Measurements from ENCODE around the gene PHLPP1.
"Not testable (repeated sequence)": the region's sequence is repeated elsewhere in the genome, so short reads cannot be mapped to it uniquely, and the experiment has no call there.

The PHLPP1 gene

GRCh38 chr18:62773691-62774090 is 58.4 kb downstream of the PHLPP1 start:
- DNase-seq (ENCODE audit: low read depth), result no peak

GRCh38 chr18:62776024-62776570 is 60.8 kb downstream of the PHLPP1 start:
- DNase-seq (ENCODE audit: low read depth), result no peak

- DNase-seq (ENCODE audit: low read depth), result no peak
Observed at GRCh38 chr18:62777814-62778213, 62.5 kb downstream of the PHLPP1 start.

GRCh38 chr18:62778976-62779869 is 63.9 kb downstream of the PHLPP1 start:
- DNase-seq (ENCODE audit: low read depth), result no peak

- no peak for DNase-seq (ENCODE audit: low read depth)
Observed at GRCh38 chr18:62781262-62781661, 65.9 kb downstream of the PHLPP1 start.

- no peak for DNase-seq (ENCODE audit: low read depth)
Observed at GRCh38 chr18:62781893-62782292, 66.6 kb downstream of the PHLPP1 start.

- DNase-seq (ENCODE audit: low read depth), result no peak
Observed at GRCh38 chr18:62784338-62784965, 69.1 kb downstream of the PHLPP1 start.

- DNase-seq (ENCODE audit: low read depth), result no peak
Observed at GRCh38 chr18:62784966-62785413, 69.6 kb downstream of the PHLPP1 start.

GRCh38 chr18:62786689-62787088 is 71.3 kb downstream of the PHLPP1 start:
- DNase-seq (ENCODE audit: low read depth), result no peak

- DNase-seq (ENCODE audit: low read depth), result no peak
Observed at GRCh38 chr18:62788111-62788510, 72.8 kb downstream of the PHLPP1 start.

GRCh38 chr18:62788876-62789275 is 73.5 kb downstream of the PHLPP1 start:
- DNase-seq (ENCODE audit: low read depth), result no peak

GRCh38 chr18:62790871-62791772 is 75.8 kb downstream of the PHLPP1 start:
- DNase-seq (ENCODE audit: low read depth), result no peak

GRCh38 chr18:62792016-62792415 is 76.7 kb downstream of the PHLPP1 start:
- DNase-seq (ENCODE audit: low read depth), result no peak

GRCh38 chr18:62795813-62796212 is 80.5 kb downstream of the PHLPP1 start:
- no peak for DNase-seq (ENCODE audit: low read depth)

- DNase-seq (ENCODE audit: low read depth), result no peak
Observed at GRCh38 chr18:62796216-62796621, 80.9 kb downstream of the PHLPP1 start.

GRCh38 chr18:62797329-62797728 is 82.0 kb downstream of the PHLPP1 start:
- DNase-seq (ENCODE audit: low read depth), result no peak

- no peak for DNase-seq (ENCODE audit: low read depth)
Observed at GRCh38 chr18:62799977-62800376, 84.6 kb downstream of the PHLPP1 start.

- DNase-seq (ENCODE audit: low read depth), result no peak
Observed at GRCh38 chr18:62802523-62802922, 87.2 kb downstream of the PHLPP1 start.

GRCh38 chr18:62807396-62807795 is 92.1 kb downstream of the PHLPP1 start:
- DNase-seq (ENCODE audit: low read depth), result no peak

- DNase-seq (ENCODE audit: low read depth), result no peak
Observed at GRCh38 chr18:62808123-62808522, 92.8 kb downstream of the PHLPP1 start.

GRCh38 chr18:62809445-62809844 is 94.1 kb downstream of the PHLPP1 start:
- DNase-seq (ENCODE audit: low read depth), result not testable (repeated sequence)

GRCh38 chr18:62809900-62810299 is 94.6 kb downstream of the PHLPP1 start:
- no peak for DNase-seq (ENCODE audit: low read depth)
